RKO (cell line): ENCODE results near the gene PACS2.

Source experiments
- DNase-seq: peaks from one replicate; pipeline ENCODE4 v3.0.0-alpha.2; 2016; ENCODE audit warnings: low spot score

The PACS2 gene

DNA sequence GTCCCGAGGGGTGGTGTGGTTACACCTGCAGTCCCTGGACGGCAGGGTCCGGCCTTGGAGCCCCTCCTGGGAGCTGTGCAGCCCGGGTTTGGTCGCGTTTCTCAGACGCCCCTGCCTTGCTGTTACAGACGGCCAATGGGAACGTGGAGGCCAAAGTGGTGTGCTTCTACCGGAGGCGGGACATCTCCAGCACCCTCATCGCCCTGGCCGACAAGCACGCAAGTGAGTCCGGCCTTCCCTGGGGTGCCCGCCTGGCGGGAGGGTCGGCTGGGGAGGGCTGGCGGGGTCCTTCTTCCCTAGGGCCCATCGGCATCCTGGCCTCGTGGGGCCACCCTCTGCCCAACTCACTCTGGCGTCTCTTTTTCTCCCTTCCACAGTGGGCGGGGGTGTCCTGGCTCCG is 130.7 kb downstream of the PACS2 start:
- no peak for DNase-seq

DNA sequence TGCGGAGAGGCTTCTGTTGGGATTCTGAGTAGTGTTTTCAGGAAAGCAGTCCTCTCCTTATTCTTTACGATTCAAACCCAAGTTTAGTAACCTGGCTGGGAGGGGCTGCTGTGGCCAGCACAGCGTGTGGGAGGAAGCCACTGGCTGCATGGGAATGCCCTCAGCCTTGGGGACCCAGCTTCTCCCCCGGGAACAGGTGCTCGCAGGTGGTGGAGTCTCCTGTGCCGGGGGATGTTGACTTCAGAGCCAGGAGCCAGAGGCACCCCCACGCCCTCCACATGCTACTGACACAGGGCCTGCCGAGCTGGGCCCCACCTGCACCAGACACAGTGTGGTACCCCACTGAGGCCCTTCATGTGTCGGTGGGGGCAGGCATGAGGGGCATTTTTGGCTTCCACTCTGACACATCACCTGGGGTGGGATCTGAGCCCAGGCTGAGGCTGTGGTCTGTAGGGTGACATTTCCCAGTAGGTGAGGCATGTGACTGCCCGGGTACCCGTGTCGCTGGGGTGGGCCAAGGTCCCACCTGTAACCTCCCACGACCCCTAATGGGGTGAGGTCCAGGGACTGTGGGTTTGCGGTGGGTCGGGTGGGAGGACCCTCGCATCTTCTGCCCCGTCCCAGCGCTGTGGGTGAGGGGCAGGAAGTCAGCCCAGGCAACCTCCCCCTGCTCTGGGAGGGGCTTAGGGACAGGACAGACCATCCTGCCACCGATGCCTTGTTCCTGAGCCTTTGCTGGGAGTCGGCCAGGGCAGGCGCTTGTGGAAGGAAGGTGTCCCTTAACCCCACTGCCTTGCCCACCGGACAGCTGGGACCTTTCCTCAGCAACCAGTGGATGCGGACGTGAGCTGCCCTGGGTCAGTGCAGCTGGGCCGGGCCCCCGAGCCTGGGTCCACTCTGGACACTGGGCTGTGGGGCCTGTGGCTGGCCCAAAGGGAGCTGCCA is 131.6 kb downstream of the PACS2 start:
- DNase-seq, result no peak

DNA sequence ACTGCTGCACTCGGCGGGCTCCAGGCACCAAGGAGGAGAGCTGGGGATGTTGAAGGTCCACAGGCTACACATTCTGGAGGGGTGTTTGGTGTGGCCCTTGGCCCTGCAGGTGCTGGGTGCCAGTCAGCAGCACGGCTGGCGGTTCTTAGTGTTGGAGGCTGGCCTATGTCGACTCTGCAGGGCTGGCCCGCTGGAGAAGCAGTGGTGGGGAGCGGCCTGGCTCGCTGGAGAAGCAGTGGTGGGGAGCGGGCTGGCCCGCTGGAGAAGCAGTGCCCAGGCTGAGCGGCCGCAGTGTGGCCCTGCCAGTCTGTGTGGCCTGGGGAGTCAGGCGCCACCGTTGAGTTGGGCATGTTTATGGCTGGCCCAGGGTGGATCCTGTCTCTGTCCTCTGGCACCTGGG is 132.4 kb downstream of the PACS2 start:
- no peak for DNase-seq
